ENCODE measurements around the gene MYH6. TPM values are rescaled to one million over a fixed set of nuclear protein-coding genes. Genes with fewer than 3 reads are reported as not detected.

MYH6 gene
- polyA plus RNA-seq, 1 experiment = not detected

DNA sequence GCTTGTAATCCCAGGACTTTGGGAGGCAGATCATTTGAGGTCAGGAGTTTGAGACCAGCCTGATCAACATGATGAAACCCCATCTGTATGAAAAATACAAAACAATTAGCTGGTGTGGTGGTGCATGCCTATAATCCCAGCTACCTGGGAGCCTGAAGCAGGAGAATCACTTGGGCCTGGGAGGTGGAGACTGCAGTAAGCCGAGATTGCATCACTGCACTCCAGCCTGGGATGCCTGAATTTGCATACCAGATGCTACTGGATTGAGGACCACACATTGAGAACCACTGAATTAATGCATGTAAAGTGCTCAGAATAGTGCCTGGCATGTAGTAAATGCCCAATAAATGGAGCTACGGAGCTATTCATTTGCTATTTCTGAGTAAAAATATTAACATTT is 42.3 kb upstream of the MYH6 start:
- no peaks in the 10 kb centered on the region for H3K9me3 ChIP-seq (ENCODE audit: control insufficient read depth, insufficient read depth, low read length)
- no peak overlapping the region for H3K4me3 ChIP-seq (ENCODE audit: low read depth, low read length)
- ChIA-PET POLR2A (no interaction called here), CTCF (interaction anchor here (1.0 kb wide), 2 partner anchors 18 to 181 kb away, joined by 3 read pairs; no protein-coding TSS in a partner anchor)
- no peak overlapping the region for H3K27ac ChIP-seq (ENCODE audit: low read depth, low read length)
- DNase-seq (ENCODE audit: low read depth, low spot score) = no peak
- TF ChIP-seq, protein P1, sequence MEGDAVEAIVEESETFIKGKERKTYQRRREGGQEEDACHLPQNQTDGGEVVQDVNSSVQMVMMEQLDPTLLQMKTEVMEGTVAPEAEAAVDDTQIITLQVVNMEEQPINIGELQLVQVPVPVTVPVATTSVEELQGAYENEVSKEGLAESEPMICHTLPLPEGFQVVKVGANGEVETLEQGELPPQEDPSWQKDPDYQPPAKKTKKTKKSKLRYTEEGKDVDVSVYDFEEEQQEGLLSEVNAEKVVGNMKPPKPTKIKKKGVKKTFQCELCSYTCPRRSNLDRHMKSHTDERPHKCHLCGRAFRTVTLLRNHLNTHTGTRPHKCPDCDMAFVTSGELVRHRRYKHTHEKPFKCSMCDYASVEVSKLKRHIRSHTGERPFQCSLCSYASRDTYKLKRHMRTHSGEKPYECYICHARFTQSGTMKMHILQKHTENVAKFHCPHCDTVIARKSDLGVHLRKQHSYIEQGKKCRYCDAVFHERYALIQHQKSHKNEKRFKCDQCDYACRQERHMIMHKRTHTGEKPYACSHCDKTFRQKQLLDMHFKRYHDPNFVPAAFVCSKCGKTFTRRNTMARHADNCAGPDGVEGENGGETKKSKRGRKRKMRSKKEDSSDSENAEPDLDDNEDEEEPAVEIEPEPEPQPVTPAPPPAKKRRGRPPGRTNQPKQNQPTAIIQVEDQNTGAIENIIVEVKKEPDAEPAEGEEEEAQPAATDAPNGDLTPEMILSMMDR (IDR thresholded peaks at IDR 0.05; ENCODE audit: low read depth, low read length) = no peak
- peaks cover 15% of the 10 kb centered on the region for H3K27me3 ChIP-seq (ENCODE audit: control insufficient read depth, insufficient read depth, low read length)

GRCh38 chr14:23449314-23449713 is 41.2 kb upstream of the MYH6 start:
- no peaks in the 10 kb centered on the region for H3K9me3 ChIP-seq (ENCODE audit: control insufficient read depth, insufficient read depth, low read length)
- no peak overlapping the region for H3K27ac ChIP-seq (ENCODE audit: low read depth, low read length)
- ChIA-PET POLR2A (no interaction called here), CTCF (interaction anchor here (1.0 kb wide), 1 partner anchor 19 kb away, joined by 3 read pairs; no protein-coding TSS in a partner anchor)
- TF ChIP-seq, protein P1 (IDR thresholded peaks at IDR 0.05; ENCODE audit: low read depth, low read length) = no peak
- peaks cover 15% of the 10 kb centered on the region for H3K27me3 ChIP-seq (ENCODE audit: control insufficient read depth, insufficient read depth, low read length)
- DNase-seq (ENCODE audit: low read depth, low spot score) = no peak
- no peak overlapping the region for H3K4me3 ChIP-seq (ENCODE audit: low read depth, low read length)

GRCh38 chr14:23447361-23448350 is 39.6 kb upstream of the MYH6 start:
- TF ChIP-seq, protein P1 (IDR thresholded peaks at IDR 0.05; ENCODE audit: low read depth, low read length) = no peak
- POLR2A ChIA-PET = no interaction called here
- H3K9me3 ChIP-seq (ENCODE audit: control insufficient read depth, insufficient read depth, low read length) = no peaks in the 10 kb centered on the region
- H3K27me3 ChIP-seq (ENCODE audit: control insufficient read depth, insufficient read depth, low read length) = peaks cover 14% of the 10 kb centered on the region
- H3K27ac ChIP-seq (ENCODE audit: low read depth, low read length) = no peak overlapping the region
- DNase-seq (ENCODE audit: low read depth, low spot score) = no peak
- no peak overlapping the region for H3K4me3 ChIP-seq (ENCODE audit: low read depth, low read length)
- CTCF ChIA-PET = no interaction called here

DNA sequence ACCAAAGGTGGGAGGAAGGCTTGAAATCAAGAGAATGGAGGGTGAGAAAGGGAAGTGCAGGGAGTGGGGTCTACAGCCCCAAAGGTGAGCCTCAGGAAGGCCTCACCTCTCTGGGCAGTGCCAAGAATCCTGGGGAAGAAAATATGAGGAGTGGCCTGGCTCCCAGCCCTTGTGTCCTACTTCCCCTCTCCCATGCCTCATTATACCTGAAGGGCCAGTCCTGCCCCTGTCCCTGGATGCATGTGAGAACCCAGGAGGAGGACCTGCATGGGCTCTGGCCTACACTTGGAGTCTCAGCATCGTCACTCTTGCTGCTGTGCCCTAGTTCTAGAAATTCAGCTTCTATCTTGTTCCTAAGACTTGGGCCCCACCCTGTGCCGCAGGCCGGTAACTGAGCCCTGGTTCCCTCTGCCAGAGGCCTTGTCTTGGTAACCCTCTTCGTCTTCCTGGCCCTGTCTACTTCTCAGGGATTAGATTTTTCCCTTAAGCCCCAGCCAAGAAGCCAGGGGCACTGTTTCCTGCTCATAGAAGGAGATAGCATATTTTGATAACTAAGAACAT is 38.3 kb upstream of the MYH6 start:
- ChIA-PET POLR2A (no interaction called here), CTCF (interaction anchor here (0.6 kb wide), 1 partner anchor 83 kb away, joined by 4 read pairs; no protein-coding TSS in a partner anchor)
- Histone ChIP-seq H3K9me3 (ENCODE audit: control insufficient read depth, insufficient read depth, low read length) (no peaks in the 10 kb centered on the region), H3K27me3 (ENCODE audit: control insufficient read depth, insufficient read depth, low read length) (peaks cover 9% of the 10 kb centered on the region), H3K4me3 (ENCODE audit: low read depth, low read length) (no peak overlapping the region), H3K27ac (ENCODE audit: low read depth, low read length) (no peak overlapping the region)
- no peak for DNase-seq (ENCODE audit: low read depth, low spot score)
- TF ChIP-seq, protein P1 (IDR thresholded peaks at IDR 0.05; ENCODE audit: low read depth, low read length) = no peak

GRCh38 chr14:23445773-23446172 is 37.7 kb upstream of the MYH6 start:
- Histone ChIP-seq H3K27me3 (ENCODE audit: control insufficient read depth, insufficient read depth, low read length) (peaks cover 9% of the 10 kb centered on the region), H3K4me3 (ENCODE audit: low read depth, low read length) (no peak overlapping the region), H3K9me3 (ENCODE audit: control insufficient read depth, insufficient read depth, low read length) (no peaks in the 10 kb centered on the region), H3K27ac (ENCODE audit: low read depth, low read length) (no peak overlapping the region)
- TF ChIP-seq, protein P1 (IDR thresholded peaks at IDR 0.05; ENCODE audit: low read depth, low read length) = no peak
- POLR2A ChIA-PET = no interaction called here
- CTCF ChIA-PET = interaction anchor here (0.6 kb wide), 1 partner anchor 83 kb away, joined by 4 read pairs; no protein-coding TSS in a partner anchor
- DNase-seq (ENCODE audit: low read depth, low spot score) = no peak
